Hepatocyte (in vitro differentiated cells): ENCODE results near the gene TOP2A. TPM values are rescaled to one million over a fixed set of nuclear protein-coding genes. Genes with fewer than 3 reads are reported as not detected.
A peak's percentile ranks its signal among the peaks of the same experiment; 100 is the strongest.

Source experiments
- DNase-seq: peaks from one replicate; pipeline ENCODE4 v3.0.0-alpha.2; 2016; ENCODE audit warnings: low spot score
- H2AFZ ChIP-seq: fragments of 200-600 bp; sonication (generic); 2 replicates; pipeline ENCODE4 v1.6.0; 2016; ENCODE audit warnings: antibody characterized with exemption, mild to moderate bottlenecking
- H3K27ac ChIP-seq: fragments of 200-600 bp; sonication (generic); 2 replicates; pipeline ENCODE4 v1.5.1; 2016; ENCODE audit warnings: mild to moderate bottlenecking
- H3K27me3 ChIP-seq: fragments of 200-600 bp; sonication (generic); 2 replicates; pipeline ENCODE4 v1.6.1; 2016
- H3K36me3 ChIP-seq: fragments of 200-600 bp; sonication (generic); replicated peaks from 2 replicates; pipeline ENCODE4 v1.5.1; 2016; ENCODE audit warnings: low read depth; ENCODE audit not compliant: insufficient read depth
- H3K4me1 ChIP-seq: fragments of 200-600 bp; sonication (generic); 2 replicates; pipeline ENCODE4 v1.5.1; 2016; ENCODE audit warnings: mild to moderate bottlenecking, moderate library complexity; ENCODE audit not compliant: insufficient read depth
- H3K4me2 ChIP-seq: fragments of 200-600 bp; sonication (generic); 2 replicates; pipeline ENCODE4 v1.6.0; 2016
- H3K4me3 ChIP-seq: fragments of 200-600 bp; sonication (generic); 2 replicates; pipeline ENCODE4 v1.5.1; 2016; ENCODE audit warnings: mild to moderate bottlenecking
- H3K79me2 ChIP-seq: fragments of 200-600 bp; sonication (generic); 2 replicates; pipeline ENCODE4 v1.6.0; 2017; ENCODE audit warnings: mild to moderate bottlenecking
- H3K9me2 ChIP-seq: fragments of 200-600 bp; sonication (generic); replicated peaks from 2 replicates; pipeline ENCODE4 v1.6.0; 2017; ENCODE audit warnings: mild to moderate bottlenecking; ENCODE audit not compliant: insufficient read depth
- H3K9me3 ChIP-seq: fragments of 200-600 bp; sonication (generic); 2 replicates; pipeline ENCODE4 v1.5.1; 2016; ENCODE audit warnings: low read depth, mild to moderate bottlenecking
- H4K20me1 ChIP-seq: fragments of 200-600 bp; sonication (generic); 2 replicates; pipeline ENCODE4 v1.6.0; 2016; ENCODE audit warnings: mild to moderate bottlenecking; ENCODE audit not compliant: insufficient read depth, poor library complexity, severe bottlenecking
- CTCF ChIP-seq: fragments of 200-600 bp; sonication (generic); IDR thresholded peaks from 2 replicates; pipeline ENCODE4 v1.5.1; 2016; ENCODE audit warnings: antibody characterized with exemption, mild to moderate bottlenecking; ENCODE audit not compliant: poor library complexity
- EZH2 ChIP-seq: fragments of 200-600 bp; sonication (generic); IDR thresholded peaks from 2 replicates; pipeline ENCODE4 v1.6.1; 2016; ENCODE audit warnings: antibody characterized with exemption, mild to moderate bottlenecking, borderline replicate concordance
- EZH2phosphoT487 ChIP-seq: fragments of 200-600 bp; sonication (generic); IDR thresholded peaks from one replicate; pipeline ENCODE4 v1.6.1; 2018; ENCODE audit warnings: antibody characterized with exemption, mild to moderate bottlenecking, low read depth, moderate library complexity; ENCODE audit not compliant: unreplicated experiment, severe bottlenecking
- WGBS: methylation state at CpG from one replicate; pipeline ENCODE4 v1.1.6; 2016; ENCODE audit warnings: low lambda C conversion rate; ENCODE audit errors: missing lambda C conversion rate; 5-methylcytosine and 5-hydroxymethylcytosine counted together
- polyA plus RNA-seq: library from polyadenylated mRNA; unstranded; fragments of >200 nt; fragmentation: Nextera tagmentation; extraction: Ambion mirVana; gene quantifications from 2 replicates; pipeline ENCODE4 v1.2.1, GENCODE V29; 2016
- total RNA-seq: library from RNA; depleted of rRNA; stranded (reverse); fragments of >200 nt; gene quantifications from 2 replicates; pipeline ENCODE4 v1.2.3, GENCODE V29; 2014

TOP2A gene
- total and polyA plus RNA-seq, 2 experiments from 2014 or later, result 21.3 to 37.4 TPM

- DNase-seq, result no peak
- peak overlapping the region; percentile 95 for H3K4me3 ChIP-seq
- peak overlapping the region; percentile 99 for H3K27ac ChIP-seq
- peaks cover 27% of the 10 kb centered on the region for H4K20me1 ChIP-seq
- peak overlapping the region; percentile 96 for H3K4me2 ChIP-seq
- no peaks in the 10 kb centered on the region for H3K9me3 ChIP-seq
- peaks cover 60% of the 10 kb centered on the region for H3K4me1 ChIP-seq
- no peaks in the 10 kb centered on the region for H3K9me2 ChIP-seq
- no peaks in the 10 kb centered on the region for H3K36me3 ChIP-seq
- H3K79me2 ChIP-seq, result peaks cover 89% of the 10 kb centered on the region
- TF ChIP-seq EZH2 (no peak), EZH2phosphoT487 (no peak)
- H2AFZ ChIP-seq, result no peak overlapping the region
- WGBS, result 19% methylated on average over 15 of the region's 15 CpGs
- H3K27me3 ChIP-seq, result no peaks in the 10 kb centered on the region
Measured at GRCh38 chr17:40343219-40344119, 74.2 kb downstream of the TOP2A start.

GRCh38 chr17:40342504-40343218 is 75.0 kb downstream of the TOP2A start:
- no peak for DNase-seq
- H4K20me1 ChIP-seq, result peaks cover 25% of the 10 kb centered on the region
- peak overlapping the region; percentile 96 for H3K4me2 ChIP-seq
- peaks cover 52% of the 10 kb centered on the region for H3K4me1 ChIP-seq
- peak overlapping the region; percentile 95 for H3K4me3 ChIP-seq
- no peaks in the 10 kb centered on the region for H3K9me3 ChIP-seq
- WGBS, result 2% methylated on average over 31 of the region's 38 CpGs
- no peak overlapping the region for H2AFZ ChIP-seq
- no peaks in the 10 kb centered on the region for H3K36me3 ChIP-seq
- H3K27me3 ChIP-seq, result no peaks in the 10 kb centered on the region
- peaks cover 89% of the 10 kb centered on the region for H3K79me2 ChIP-seq
- H3K27ac ChIP-seq, result peak overlapping the region; percentile 99
- TF ChIP-seq EZH2 (no peak), CTCF (no peak)
- no peaks in the 10 kb centered on the region for H3K9me2 ChIP-seq

- Histone ChIP-seq H3K9me2 (no peaks in the 10 kb centered on the region), H3K27me3 (no peaks in the 10 kb centered on the region), H2AFZ (no peak overlapping the region), H3K9me3 (no peaks in the 10 kb centered on the region), H4K20me1 (peaks cover 19% of the 10 kb centered on the region), H3K4me1 (peaks cover 48% of the 10 kb centered on the region), H3K79me2 (peaks cover 89% of the 10 kb centered on the region), H3K4me2 (peak overlapping the region; percentile 96), H3K36me3 (no peaks in the 10 kb centered on the region), H3K27ac (peak overlapping the region; percentile 99), H3K4me3 (peak overlapping the region; percentile 95)
- WGBS, result 0% methylated on average over 12 of the region's 55 CpGs
- peak; percentile 89 for DNase-seq
- TF ChIP-seq EZH2 (no peak), CTCF (no peak), EZH2phosphoT487 (no peak)
Measured at GRCh38 chr17:40341808-40342503, 75.7 kb downstream of the TOP2A start.
